ENCODE data around the gene DEFB132. TPM values are rescaled to one million over a fixed set of nuclear protein-coding genes. Genes with fewer than 3 reads are reported as not detected.

The DEFB132 gene
- total and polyA plus RNA-seq, 2 of the 8 experiments (the other 6 are each of a cell fraction or from before 2014, with no cell fraction given): not detected

- Histone ChIP-seq H3K79me1 (ENCODE audit: low read depth, low read length) (no peaks in the 10 kb centered on the region; the same call in 1 of the 2 replicates), H3K14ac (ENCODE audit: insufficient read length) (no peak overlapping the region), H4K5ac (ENCODE audit: insufficient read length, low read depth, low read length) (no peak overlapping the region), H3K79me2 (ENCODE audit: control insufficient read depth in 1 of 2, insufficient read depth in 2 of 2, low read length in 2 of 2) (no peaks in the 10 kb centered on the region), H3K36me3 (ENCODE audit: control insufficient read depth in 2 of 4, insufficient read depth in 4 of 4, low read length in 3 of 4) (peaks cover 8 to 21% (median 13%) of the 10 kb centered on the region in 4 experiments; a peak in 7 of 8 replicates), H3K4me1 (replicated peaks in 1 of 4; ENCODE audit: control insufficient read depth in 3 of 4, insufficient read depth in 4 of 4, low read length in 3 of 4) (peaks cover 0 to 4% (median 4%) of the 10 kb centered on the region in 4 experiments; a peak in 4 of 7 replicates), H3K4me2 (ENCODE audit: insufficient read depth in 1 of 2, low read depth in 2 of 2, low read length in 2 of 2) (no peak overlapping the region), H2BK12ac (ENCODE audit: low read depth, low read length) (no peak overlapping the region), H3K9ac (replicated peaks in 1 of 4; ENCODE audit: extremely low read depth in 1 of 4, low read depth in 3 of 4, low read length in 3 of 4) (no peak overlapping the region), H2BK120ac (replicated peaks; ENCODE audit: low read depth, low read length) (no peak overlapping the region), H2AFZ (ENCODE audit: low read length) (no peak overlapping the region), H3K9me3 (ENCODE audit: insufficient read depth in 2 of 2, low read depth in 1 of 2, low read length in 1 of 2) (no peaks in the 10 kb centered on the region), H3K27me3 (replicated peaks in 1 of 4; ENCODE audit: control insufficient read depth in 3 of 4, extremely low read depth in 1 of 4, insufficient read depth in 3 of 4, low read length in 3 of 4) (0 out of 7 replicates have a peak, but pooled peaks cover 0 to 2% (median 0%) of the 10 kb centered on the region in 4 experiments), H4K20me1 (replicated peaks in 1 of 2; ENCODE audit: control insufficient read depth in 1 of 2, insufficient read depth in 2 of 2, low read length in 2 of 2) (peaks cover 2 to 8% of the 10 kb centered on the region in 2 experiments), H4K91ac (replicated peaks; ENCODE audit: insufficient read length, low read length) (no peak overlapping the region), H2BK15ac (ENCODE audit: low read length) (no peak overlapping the region), H3K27ac (ENCODE audit: low read depth, low read length) (no peak overlapping the region), H3K56ac (replicated peaks; ENCODE audit: insufficient read length, low read depth, low read length) (no peak overlapping the region), H2BK20ac (ENCODE audit: low read length) (no peak overlapping the region), H2AK5ac (ENCODE audit: low read depth, low read length) (no peak overlapping the region), H3K4me3 (ENCODE audit: extremely low read depth in 1 of 4, insufficient read depth in 2 of 4, low read depth in 3 of 4, low read length in 4 of 4) (no peak overlapping the region), H3K4ac (replicated peaks; ENCODE audit: insufficient read length, low read depth, low read length) (no peak overlapping the region), H3K23ac (ENCODE audit: insufficient read length) (no peak overlapping the region), H2BK5ac (ENCODE audit: low read depth, low read length) (no peak overlapping the region), H3K18ac (ENCODE audit: extremely low read depth, low read length) (no peak overlapping the region), H4K8ac (ENCODE audit: extremely low read depth, insufficient read depth, low read length) (no peak overlapping the region), H3K23me2 (ENCODE audit: low read depth, low read length) (no peaks in the 10 kb centered on the region; the same call in 1 of the 2 replicates)
- POLR2A ChIA-PET (ENCODE audit: partially characterized antibody): interaction anchor here (0.9 kb wide), 1 partner anchor 55 kb away, joined by 3 read pairs; no protein-coding TSS in a partner anchor
- FAIRE-seq (no peak), DNase-seq (ENCODE audit: low read depth in 1 of 2, low spot score in 2 of 2) (no peak)
- CTCF ChIA-PET (ENCODE audit: partially characterized antibody): interaction anchor here (2.5 kb wide), 1 partner anchor 55 kb away, joined by 12 read pairs; no protein-coding TSS in a partner anchor
- 93% methylated on average over 7 of the region's 7 CpGs; no CpG with 5 or more reads in 1 of the 2 experiments for WGBS, 2 experiments (ENCODE audit: extremely low coverage in 1 of 2, insufficient coverage in 1 of 2, insufficient read length in 1 of 2, insufficient replicate concordance in 2 of 2, low coverage in 1 of 2, low lambda C conversion rate in 2 of 2, missing lambda C conversion rate in 1 of 2)
- no peak for TF ChIP-seq SP1 (IDR thresholded peaks at IDR 0.05; ENCODE audit: low read depth, low read length)
- no peak for TF ChIP-seq CREB1 (IDR thresholded peaks at IDR 0.05)
- TF ChIP-seq, protein P1, sequence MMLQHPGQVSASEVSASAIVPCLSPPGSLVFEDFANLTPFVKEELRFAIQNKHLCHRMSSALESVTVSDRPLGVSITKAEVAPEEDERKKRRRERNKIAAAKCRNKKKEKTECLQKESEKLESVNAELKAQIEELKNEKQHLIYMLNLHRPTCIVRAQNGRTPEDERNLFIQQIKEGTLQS (IDR thresholded peaks at IDR 0.05; ENCODE audit: insufficient read depth, low read depth, low read length): no peak
- no peak for TF ChIP-seq KDM1A (IDR thresholded peaks at IDR 0.05; ENCODE audit: borderline replicate concordance, low read length)
- no peak for TF ChIP-seq CHD2 (IDR thresholded peaks at IDR 0.05; ENCODE audit: low read length)
- TF ChIP-seq RXRA (IDR thresholded peaks at IDR 0.05; ENCODE audit: insufficient read depth, low read depth, low read length): no peak
- no peak for TF ChIP-seq RBBP5 (IDR thresholded peaks at IDR 0.05; ENCODE audit: borderline replicate concordance, low read depth, low read length)
- TF ChIP-seq ATF2 (IDR thresholded peaks at IDR 0.05; ENCODE audit: low read length): no peak
Observed at GRCh38 chr20:275791-276190, 18.3 kb downstream of the DEFB132 start.
